ENCODE measurements around the gene CTAGE8.
"Not testable (repeated sequence)": the region's sequence is repeated elsewhere in the genome, so short reads cannot be mapped to it uniquely, and the experiment has no call there.

DNA sequence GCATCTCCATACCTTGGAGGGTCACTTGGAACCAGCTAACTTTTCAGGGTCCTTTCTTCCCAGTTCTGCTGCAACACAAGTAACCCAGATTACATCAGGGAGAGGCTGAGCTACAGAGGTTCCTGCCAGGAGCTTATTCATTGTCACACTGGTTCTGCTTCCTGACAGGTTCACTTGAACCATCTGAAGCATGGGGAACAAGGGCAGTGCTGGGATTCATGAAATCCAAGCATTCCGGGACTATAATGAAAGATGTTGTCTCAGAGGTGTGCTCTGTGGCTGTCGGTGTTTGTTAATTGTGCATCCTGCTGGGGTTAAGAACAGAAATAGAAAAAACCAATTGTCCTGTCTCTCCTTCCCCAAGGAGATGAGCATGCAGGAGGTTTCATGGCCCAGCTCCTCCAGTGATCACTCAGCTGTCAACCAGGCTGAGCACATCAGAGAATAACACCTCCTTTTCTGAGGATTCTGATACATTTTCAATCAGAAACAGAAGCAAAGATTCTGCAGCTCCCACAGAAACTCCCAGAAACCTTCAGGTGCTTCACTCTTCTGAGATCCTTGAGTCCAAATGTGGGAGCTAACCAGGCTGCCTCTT, 42.9 kb upstream of the CTAGE8 start, which contains the start of gene OR2A1:
- TF ChIP-seq, protein P1, sequence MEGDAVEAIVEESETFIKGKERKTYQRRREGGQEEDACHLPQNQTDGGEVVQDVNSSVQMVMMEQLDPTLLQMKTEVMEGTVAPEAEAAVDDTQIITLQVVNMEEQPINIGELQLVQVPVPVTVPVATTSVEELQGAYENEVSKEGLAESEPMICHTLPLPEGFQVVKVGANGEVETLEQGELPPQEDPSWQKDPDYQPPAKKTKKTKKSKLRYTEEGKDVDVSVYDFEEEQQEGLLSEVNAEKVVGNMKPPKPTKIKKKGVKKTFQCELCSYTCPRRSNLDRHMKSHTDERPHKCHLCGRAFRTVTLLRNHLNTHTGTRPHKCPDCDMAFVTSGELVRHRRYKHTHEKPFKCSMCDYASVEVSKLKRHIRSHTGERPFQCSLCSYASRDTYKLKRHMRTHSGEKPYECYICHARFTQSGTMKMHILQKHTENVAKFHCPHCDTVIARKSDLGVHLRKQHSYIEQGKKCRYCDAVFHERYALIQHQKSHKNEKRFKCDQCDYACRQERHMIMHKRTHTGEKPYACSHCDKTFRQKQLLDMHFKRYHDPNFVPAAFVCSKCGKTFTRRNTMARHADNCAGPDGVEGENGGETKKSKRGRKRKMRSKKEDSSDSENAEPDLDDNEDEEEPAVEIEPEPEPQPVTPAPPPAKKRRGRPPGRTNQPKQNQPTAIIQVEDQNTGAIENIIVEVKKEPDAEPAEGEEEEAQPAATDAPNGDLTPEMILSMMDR (IDR thresholded peaks at IDR 0.05; ENCODE audit: low read depth, low read length): not testable (repeated sequence)
- not testable (repeated sequence) for TF ChIP-seq EZH2phosphoT487 (IDR thresholded peaks at IDR 0.05; ENCODE audit: low read depth)
